Dermis microvascular lymphatic vessel endothelial cell (primary cell): Measurements from ENCODE around the gene PRPF19. TPM values are rescaled to one million over a fixed set of nuclear protein-coding genes. Genes with fewer than 3 reads are reported as not detected.
A peak's percentile ranks its signal among the peaks of the same experiment; 100 is the strongest.

Experiments used
- DNase-seq, 2 donors: peaks; one replicate each; pipeline versions ENCODE4 v3.0.0 to v3.0.0-alpha.2; 2010; ENCODE audit warnings: low read depth in 2 of 2
- total RNA-seq: library from RNA; depleted of rRNA; stranded (reverse); fragments of >200 nt; gene quantifications from 2 replicates; pipeline ENCODE4 v1.2.1, GENCODE V29; 2014

PRPF19 gene
- total RNA-seq, 1 donor from 2014 or later: 51.6 TPM

- DNase-seq: no peak
Measured at GRCh38 chr11:60937811-60938210, 31.4 kb upstream of the PRPF19 start.

DNA sequence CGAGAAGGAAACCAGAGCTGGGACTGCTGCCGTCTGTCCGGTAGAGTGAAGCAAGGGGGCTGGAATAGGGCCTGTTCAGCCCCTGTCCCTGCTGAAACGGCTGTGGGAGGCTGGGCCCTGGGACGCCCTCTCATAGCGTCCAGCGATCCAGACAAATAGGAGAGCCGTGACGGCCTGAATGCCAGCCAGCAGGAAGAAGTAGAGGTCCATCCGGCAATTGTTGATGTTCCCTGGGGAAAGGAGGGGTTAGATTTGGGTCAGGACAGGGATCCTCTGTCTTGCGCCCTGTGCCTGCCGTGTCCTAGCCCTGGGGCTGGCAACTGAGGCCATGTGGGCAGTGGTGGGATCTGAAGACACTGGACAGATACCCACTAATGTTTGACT is 30.8 kb upstream of the PRPF19 start:
- peak; percentile 76 to 84 for DNase-seq

DNA sequence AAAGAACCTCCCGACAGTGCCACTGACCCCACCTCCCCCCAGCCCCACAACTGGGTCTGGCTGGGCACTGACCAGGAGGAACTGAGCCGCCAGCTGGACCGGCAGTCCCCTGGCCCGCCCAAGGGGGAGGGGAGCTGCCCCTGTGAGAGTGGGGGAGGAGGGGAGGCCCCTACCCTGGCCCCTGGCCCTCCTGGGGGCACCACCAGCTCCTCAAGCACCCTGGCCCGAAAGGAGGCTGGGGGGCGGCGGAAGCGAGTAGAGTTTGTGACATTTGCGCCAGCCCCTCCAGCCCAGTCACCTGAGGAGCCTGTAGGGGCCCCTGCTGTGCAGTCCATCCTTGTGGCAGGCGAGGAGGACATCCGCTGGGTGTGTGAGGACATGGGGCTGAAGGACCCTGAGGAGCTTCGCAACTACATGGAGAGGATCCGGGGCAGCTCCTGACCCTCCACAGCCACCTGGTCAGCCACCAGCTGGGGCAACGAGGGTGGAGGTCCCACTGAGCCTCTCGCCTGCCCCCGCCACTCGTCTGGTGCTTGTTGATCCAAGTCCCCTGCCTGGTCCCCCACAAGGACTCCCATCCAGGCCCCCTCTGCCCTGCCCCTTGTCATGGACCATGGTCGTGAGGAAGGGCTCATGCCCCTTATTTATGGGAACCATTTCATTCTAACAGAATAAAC is 30.2 kb upstream of the PRPF19 start:
- DNase-seq: no peak

DNA sequence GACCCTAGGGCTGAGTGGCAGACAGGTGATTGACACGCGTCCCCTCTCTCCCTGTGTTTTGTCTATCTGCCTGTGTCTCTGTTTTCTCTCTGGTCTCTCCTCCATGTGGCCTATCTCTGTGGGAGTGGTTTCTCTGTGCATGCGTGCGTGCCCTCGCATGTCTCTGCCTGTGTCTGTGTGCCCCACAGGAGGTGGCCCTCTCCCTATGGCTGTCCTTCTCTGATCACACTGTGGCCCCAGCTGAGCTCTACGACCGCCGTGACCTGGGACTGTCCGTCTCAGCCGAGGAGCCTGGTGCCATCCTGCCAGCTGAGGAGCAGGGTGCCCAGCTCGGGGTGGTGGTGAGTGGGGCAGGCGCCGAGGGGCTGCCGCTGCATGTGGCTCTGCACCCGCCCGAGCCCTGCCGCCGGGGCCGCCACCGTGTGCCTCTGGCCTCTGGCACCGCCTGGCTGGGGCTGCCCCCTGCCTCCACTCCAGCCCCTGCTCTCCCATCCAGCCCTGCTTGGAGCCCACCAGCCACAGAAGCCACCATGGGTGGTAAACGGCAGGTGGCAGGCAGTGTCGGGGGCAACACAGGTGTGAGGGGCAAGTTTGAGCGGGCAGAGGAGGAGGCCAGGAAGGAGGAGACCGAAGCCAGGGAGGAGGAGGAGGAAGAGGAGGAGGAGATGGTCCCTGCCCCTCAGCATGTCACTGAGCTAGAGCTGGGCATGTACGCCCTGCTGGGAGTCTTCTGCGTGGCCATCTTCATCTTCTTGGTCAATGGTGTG is 29.5 kb upstream of the PRPF19 start:
- no peak for DNase-seq

GRCh38 chr11:60934790-60935605 is 28.6 kb upstream of the PRPF19 start:
- DNase-seq: no peak

- no peak for DNase-seq
Measured at GRCh38 chr11:60934124-60934789, 27.9 kb upstream of the PRPF19 start.

GRCh38 chr11:60933416-60934123 is 27.2 kb upstream of the PRPF19 start:
- DNase-seq: no peak

DNA sequence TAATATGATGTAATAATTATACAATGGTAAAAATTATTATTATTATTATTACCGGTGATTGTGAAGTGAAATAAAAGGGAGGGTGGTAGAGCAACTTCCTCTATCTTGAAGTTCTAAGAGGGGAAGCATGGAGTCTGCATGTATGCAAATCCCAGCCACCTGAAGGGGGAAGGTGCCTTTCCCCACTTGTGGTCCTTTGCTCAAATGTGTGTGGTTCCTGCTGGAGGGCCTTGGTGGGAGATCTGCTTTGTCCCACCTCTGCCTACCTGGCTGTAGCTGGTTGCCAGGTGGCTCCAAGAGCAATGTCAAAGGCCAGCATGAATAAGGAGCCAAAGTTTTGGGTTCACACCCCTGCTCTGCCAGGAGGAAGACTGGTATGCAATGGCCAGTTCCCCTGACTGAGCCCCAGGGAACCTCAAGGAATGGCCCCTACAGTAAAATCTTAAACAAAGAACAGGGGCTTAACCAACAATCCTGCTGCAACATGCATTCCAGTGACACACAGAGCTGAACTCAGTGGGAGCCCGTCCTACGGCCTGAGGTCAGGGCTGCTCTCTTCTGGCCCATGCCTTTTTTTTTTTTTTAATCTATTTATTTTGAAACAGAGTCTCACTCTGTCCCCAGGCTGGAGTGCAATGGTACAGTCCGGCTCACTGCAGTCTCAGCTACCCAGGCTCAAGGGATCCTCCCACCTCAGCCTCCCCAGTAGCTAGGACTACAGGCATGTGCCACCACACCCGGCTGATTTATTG is 26.4 kb upstream of the PRPF19 start:
- no peak for DNase-seq

DNA sequence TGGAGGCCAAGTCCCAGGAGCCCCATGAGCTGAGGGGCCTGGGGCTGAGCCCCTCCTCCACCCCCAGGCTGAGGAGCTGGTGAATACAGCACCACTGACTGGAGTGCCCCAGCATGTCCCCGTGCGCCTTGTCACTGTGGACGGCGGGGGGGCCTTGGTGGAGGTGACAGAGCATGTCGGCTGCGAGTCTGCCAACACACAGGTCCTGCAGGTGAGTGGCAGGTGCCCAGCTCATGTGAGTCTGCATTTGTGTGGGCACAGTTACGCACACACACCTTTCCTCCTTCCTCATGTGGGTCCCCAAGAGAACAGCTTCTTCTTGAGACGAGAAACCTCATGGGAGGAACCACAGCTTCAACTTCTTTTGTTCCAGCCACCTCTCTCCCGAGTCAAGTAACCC is 25.5 kb upstream of the PRPF19 start:
- no peak for DNase-seq

- DNase-seq: no peak
Measured at GRCh38 chr11:60930394-60930793, 24.0 kb upstream of the PRPF19 start.

DNA sequence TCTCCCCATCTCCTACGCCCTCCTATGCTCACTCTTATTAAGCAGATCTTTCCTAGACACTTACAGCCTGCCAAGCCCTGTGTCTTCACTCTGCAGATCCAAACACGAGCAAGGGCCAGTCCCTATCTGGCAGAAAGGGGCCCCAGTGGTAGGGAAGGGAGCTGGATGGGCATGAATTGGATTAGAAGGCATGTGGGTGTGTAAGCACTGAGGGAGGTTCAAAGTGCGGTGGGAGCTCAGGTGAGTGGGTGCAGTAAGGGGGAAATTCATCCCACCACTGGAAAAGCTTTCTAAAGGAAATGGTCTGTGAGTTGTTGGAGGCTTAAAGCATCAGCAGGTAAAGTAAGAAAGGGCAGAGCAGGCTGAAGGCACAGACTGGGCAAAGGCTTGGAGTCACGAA is 23.4 kb upstream of the PRPF19 start:
- no peak for DNase-seq

GRCh38 chr11:60928563-60929001 is 22.2 kb upstream of the PRPF19 start:
- no peak for DNase-seq

GRCh38 chr11:60927600-60927999 is 21.2 kb upstream of the PRPF19 start:
- DNase-seq: no peak

GRCh38 chr11:60927061-60927592 is 20.7 kb upstream of the PRPF19 start:
- no peak for DNase-seq

- no peak for DNase-seq
Measured at GRCh38 chr11:60926500-60926899, 20.1 kb upstream of the PRPF19 start.

GRCh38 chr11:60925868-60926267 is 19.5 kb upstream of the PRPF19 start:
- DNase-seq: no peak

DNA sequence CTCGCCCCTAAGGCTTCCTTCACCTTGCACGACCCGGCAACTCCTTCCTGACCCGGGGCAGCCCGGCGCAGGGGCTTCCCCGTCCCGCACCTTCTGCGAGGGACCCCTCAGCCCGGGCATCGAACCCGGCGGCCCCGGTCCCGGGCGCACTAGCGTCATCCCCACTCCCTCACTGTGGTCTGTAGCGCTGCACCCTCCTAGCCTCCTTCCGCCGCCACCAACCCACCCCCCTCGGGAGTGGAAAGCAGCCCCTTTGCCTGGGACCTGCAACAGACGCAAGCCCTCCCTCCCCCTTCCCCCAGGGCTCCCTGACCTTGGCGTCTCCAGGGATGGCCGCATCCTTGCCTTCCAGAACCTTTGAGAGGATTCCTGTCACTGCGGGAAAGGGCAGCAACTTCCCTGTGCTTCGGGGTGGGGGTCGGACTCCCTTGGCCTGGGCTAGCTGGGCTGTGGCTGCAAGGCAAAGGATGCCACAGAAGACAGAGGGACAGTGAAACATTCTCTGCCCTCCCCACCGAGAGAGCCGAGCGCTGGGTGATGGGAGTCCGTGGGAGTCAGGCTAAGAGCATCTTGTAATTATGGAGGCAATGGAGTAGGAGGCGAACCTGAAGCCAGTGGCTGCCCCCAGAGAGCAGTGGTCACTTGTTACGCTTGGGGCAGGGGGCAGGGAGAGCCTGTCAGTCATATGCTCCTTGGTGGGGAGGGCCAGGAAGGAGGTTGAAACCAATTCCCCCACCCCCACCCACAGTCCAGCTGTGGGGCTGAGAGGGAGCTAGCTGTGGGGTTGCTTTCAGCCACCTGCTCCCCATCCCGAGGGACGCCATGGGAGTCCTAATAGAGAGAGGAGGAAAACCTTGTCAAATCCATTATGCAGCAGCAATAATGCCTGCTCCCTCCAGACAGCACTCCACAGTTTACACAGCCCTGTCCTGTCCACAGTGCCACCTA is 18.8 kb upstream of the PRPF19 start:
- DNase-seq: no peak

DNA sequence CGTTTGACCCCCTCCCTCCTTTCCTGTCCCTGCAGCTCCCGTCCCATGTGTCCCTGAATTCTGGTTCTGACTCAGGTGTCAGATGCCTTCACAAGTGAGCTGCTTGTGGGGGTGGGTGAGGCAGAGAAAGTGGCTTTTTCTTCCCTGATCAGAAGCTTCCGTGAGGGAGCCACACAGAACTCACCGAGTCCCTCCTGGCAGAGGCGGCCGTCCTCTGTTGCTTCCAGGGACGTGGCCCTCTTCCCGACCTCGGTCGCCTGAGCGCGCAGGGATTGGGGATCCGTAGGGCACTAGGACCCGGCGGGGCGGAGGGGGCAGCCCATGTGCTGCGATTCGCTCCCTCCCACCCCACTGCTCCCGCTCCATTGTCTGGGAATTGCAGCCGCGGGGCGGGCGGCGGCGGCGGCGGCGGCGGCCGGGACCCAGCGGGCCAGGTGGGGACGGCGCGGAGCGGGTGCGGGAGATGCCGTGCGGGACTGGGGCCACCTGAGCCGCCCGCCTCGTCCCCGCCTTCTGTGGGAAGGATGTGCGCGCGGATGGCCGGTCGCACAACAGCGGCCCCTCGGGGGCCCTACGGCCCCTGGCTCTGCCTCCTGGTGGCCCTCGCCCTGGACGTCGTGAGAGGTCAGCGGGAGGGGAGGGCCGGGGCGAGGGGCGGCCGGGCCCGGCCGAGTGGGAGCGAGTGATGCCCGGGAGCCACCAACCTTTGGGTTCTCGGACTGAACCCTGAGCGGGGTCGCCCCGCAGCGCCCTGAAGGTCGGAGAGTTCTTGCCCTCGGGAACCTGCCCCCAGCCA is 17.9 kb upstream of the PRPF19 start, which contains the start of gene TMEM132A:
TSS of gene TMEM132A (plus strand) at position 351 of the 796 bp plus-strand sequence. CDS start at position 525, 174 bp downstream.
- peak; percentile 43 to 82 for DNase-seq
